Measurements from ENCODE around the gene ENAH.

ENAH gene

GRCh38 chr1:225453797-225454648 lies 198.9 kb downstream of the ENAH start:
- no peak for DNase-seq (ENCODE audit: low read depth in 2 of 2)

- no peak for DNase-seq (ENCODE audit: low read depth in 2 of 2)
These were observed 200.9 kb downstream of the ENAH start for GRCh38 chr1:225451840-225452515.

- DNase-seq (ENCODE audit: low read depth in 2 of 2), result no peak
These were observed 201.6 kb downstream of the ENAH start for GRCh38 chr1:225451340-225451739.

GRCh38 chr1:225450491-225451191 lies 202.3 kb downstream of the ENAH start:
- DNase-seq (ENCODE audit: low read depth in 2 of 2), result no peak

GRCh38 chr1:225449774-225450173 lies 203.1 kb downstream of the ENAH start:
- no peak for DNase-seq (ENCODE audit: low read depth in 2 of 2)

- no peak for DNase-seq (ENCODE audit: low read depth in 2 of 2)
These were observed 203.7 kb downstream of the ENAH start for GRCh38 chr1:225449261-225449660.

GRCh38 chr1:225448146-225448805 lies 204.6 kb downstream of the ENAH start:
- DNase-seq (ENCODE audit: low read depth in 2 of 2), result no peak

- no peak for DNase-seq (ENCODE audit: low read depth in 2 of 2)
These were observed 205.3 kb downstream of the ENAH start for GRCh38 chr1:225447650-225448089.

- DNase-seq (ENCODE audit: low read depth in 2 of 2), result no peak
These were observed 205.8 kb downstream of the ENAH start for GRCh38 chr1:225446981-225447615.

- DNase-seq (ENCODE audit: low read depth in 2 of 2), result no peak
These were observed 206.3 kb downstream of the ENAH start for GRCh38 chr1:225446595-225446960.

- DNase-seq (ENCODE audit: low read depth in 2 of 2), result no peak
These were observed 207.0 kb downstream of the ENAH start for GRCh38 chr1:225445639-225446594.

- no peak for DNase-seq (ENCODE audit: low read depth in 2 of 2)
These were observed 210.8 kb downstream of the ENAH start for GRCh38 chr1:225442123-225442505.

GRCh38 chr1:225441314-225442122 lies 211.4 kb downstream of the ENAH start:
- no peak for DNase-seq (ENCODE audit: low read depth in 2 of 2)

- DNase-seq (ENCODE audit: low read depth in 2 of 2), result no peak
These were observed 212.3 kb downstream of the ENAH start for GRCh38 chr1:225440380-225441221.

- no peak for DNase-seq (ENCODE audit: low read depth in 2 of 2)
These were observed 215.0 kb downstream of the ENAH start for GRCh38 chr1:225437710-225438437.
